HCT116 (cell line): ENCODE results near the gene INPP5J. TPM values are rescaled to one million over a fixed set of nuclear protein-coding genes. Genes with fewer than 3 reads are reported as not detected.

ENCODE experiments used
- ATAC-seq: fragments of 200-7000 bp; cut with Tn5 transposase; 2 replicates; pipeline ENCODE4 v1.9.1; 2020; ENCODE audit warnings: mild to moderate bottlenecking, moderate library complexity
- BruUV-seq: library from RNA; stranded (reverse); fragments of 400-500 nt; replicated peaks from 2 replicates; lab custom pipeline; 2021; lab: Mats Ljungman, UMichigan
- CTCF ChIA-PET: fragments of 300-600 bp; sonication (Branson Sonifier 250); formaldehyde crosslinking; loops from one replicate; lab custom pipeline; 2021; ENCODE audit warnings: antibody characterized with exemption; lab: Charles Lee
- POLR2A ChIA-PET: fragments of 300-600, 350-600 bp; sonication (Branson Sonifier 250); formaldehyde crosslinking; loops from one replicate; lab custom pipeline; 2021; ENCODE audit warnings: antibody characterized with exemption; lab: Charles Lee
- RAD21 ChIA-PET, 2 experiments: fragments of 300-600 bp; sonication (Branson Sonifier 250); formaldehyde crosslinking; loops; one replicate each; lab custom pipeline; 2023; ENCODE audit warnings: low total read pairs in 2 of 2; ENCODE audit not compliant: uncharacterized antibody in 2 of 2, unreplicated experiment in 2 of 2, low non-redundant PET in 1 of 2; lab: Charles Lee
- DNase-seq: peaks from one replicate; pipeline ENCODE4 v3.0.0-alpha.2; 2010; ENCODE audit warnings: low read depth, low spot score
- H2AFZ ChIP-seq: fragments of 200-600 bp; shearing (Covaris generic), sonication (generic); 2 replicates; pipeline ENCODE4 v1.6.1; 2017; ENCODE audit warnings: low read depth, mixed run types, mixed read lengths, antibody characterized with exemption, low read length; ENCODE audit not compliant: poor library complexity, severe bottlenecking
- H3K27ac ChIP-seq: 2 replicates; pipeline ENCODE4 v1.5.1; 2012; ENCODE audit warnings: low read depth, low read length
- H3K27me3 ChIP-seq: fragments of 200-600 bp; sonication (generic); 2 replicates; pipeline ENCODE4 v1.6.1; 2016; ENCODE audit warnings: mixed run types, low read length, mixed read lengths; ENCODE audit not compliant: insufficient read depth
- H3K36me3 ChIP-seq, 2 experiments: fragments of 200-500 bp in 1 of 2; fragments of 200-600 bp in 1 of 2; sonication (Bioruptor generic) in 1 of 2; sonication (generic) in 1 of 2; 2 replicates each; pipeline versions ENCODE4 v1.5.1 to v1.6.1; 2014 to 2016; ENCODE audit warnings: low read length in 2 of 2, inconsistent platforms in 1 of 2, mixed read lengths in 1 of 2, mixed run types in 1 of 2; ENCODE audit not compliant: insufficient read depth in 2 of 2, control insufficient read depth in 1 of 2
- H3K4me1 ChIP-seq, 2 experiments: fragments of 200-600 bp in 1 of 2; sonication (generic) in 1 of 2; 2 replicates each; pipeline versions ENCODE4 v1.5.1 to v1.6.1; 2012 to 2017; ENCODE audit warnings: low read length in 2 of 2, inconsistent platforms in 1 of 2, mild to moderate bottlenecking in 1 of 2, mixed read lengths in 1 of 2, mixed run types in 1 of 2, moderate library complexity in 1 of 2; ENCODE audit not compliant: insufficient read depth in 2 of 2, control insufficient read depth in 1 of 2
- H3K4me2 ChIP-seq: fragments of 200-600 bp; sonication (generic); 2 replicates; pipeline ENCODE4 v1.6.1; 2017; ENCODE audit warnings: mixed run types, low read length, mixed read lengths
- H3K4me3 ChIP-seq, 2 experiments: fragments of 200-600 bp in 1 of 2; sonication (generic) in 1 of 2; replicated peaks in 1 of 2; 2 replicates each; pipeline ENCODE4 v1.5.1; 2011 to 2016; ENCODE audit warnings: low read length in 2 of 2, control low read depth in 1 of 2, low read depth in 1 of 2, mild to moderate bottlenecking in 1 of 2, mixed read lengths in 1 of 2, mixed run types in 1 of 2
- H3K79me2 ChIP-seq: fragments of 200-600 bp; sonication (generic); 2 replicates; pipeline ENCODE4 v1.6.1; 2017; ENCODE audit warnings: mild to moderate bottlenecking, mixed run types, low read length, moderate library complexity, mixed read lengths; ENCODE audit not compliant: insufficient read depth
- H3K9ac ChIP-seq: fragments of 200-600 bp; sonication (generic); 2 replicates; pipeline ENCODE4 v1.6.1; 2016; ENCODE audit warnings: low read length, mixed read lengths
- H3K9me2 ChIP-seq: fragments of 200-600 bp; sonication (generic), shearing (Covaris generic); 2 replicates; pipeline ENCODE4 v1.6.1; 2017; ENCODE audit warnings: mixed run types, mild to moderate bottlenecking, moderate library complexity; ENCODE audit not compliant: insufficient read depth
- H3K9me3 ChIP-seq, 2 experiments: fragments of 200-500 bp in 1 of 2; fragments of 200-600 bp in 1 of 2; sonication (Bioruptor generic) in 1 of 2; sonication (generic) in 1 of 2; 2 replicates each; pipeline ENCODE4 v1.6.1; 2014 to 2017; ENCODE audit warnings: low read length in 2 of 2, mixed read lengths in 2 of 2, inconsistent platforms in 1 of 2, low read depth in 1 of 2, mild to moderate bottlenecking in 1 of 2, mixed run types in 1 of 2, moderate library complexity in 1 of 2; ENCODE audit not compliant: control insufficient read depth in 1 of 2, insufficient read depth in 1 of 2
- H4K20me1 ChIP-seq: fragments of 200-600 bp; sonication (generic), shearing (Covaris generic); 2 replicates; pipeline ENCODE4 v1.6.1; 2017; ENCODE audit warnings: mixed run types, mild to moderate bottlenecking, moderate library complexity; ENCODE audit not compliant: insufficient read depth
- ATF3 ChIP-seq: IDR thresholded peaks from 2 replicates; pipeline ENCODE4 v1.6.1; 2012
- CEBPB ChIP-seq: IDR thresholded peaks from 2 replicates; pipeline ENCODE4 v1.6.1; 2012; ENCODE audit warnings: low read depth
- EGR1 ChIP-seq: IDR thresholded peaks from 2 replicates; pipeline ENCODE4 v1.6.1; 2012; ENCODE audit warnings: low read depth
- ELF1 ChIP-seq: IDR thresholded peaks from 2 replicates; pipeline ENCODE4 v1.6.1; 2012; ENCODE audit warnings: low read depth, borderline replicate concordance
- EZH2phosphoT487 ChIP-seq: fragments of 200-600 bp; IDR thresholded peaks from 2 replicates; pipeline ENCODE4 v1.6.1; 2018; ENCODE audit warnings: antibody characterized with exemption, borderline replicate concordance
- FOSL1 ChIP-seq: IDR thresholded peaks from 2 replicates; pipeline ENCODE4 v1.6.1; 2012; ENCODE audit warnings: low read depth
- MAX ChIP-seq: IDR thresholded peaks from 2 replicates; pipeline ENCODE4 v1.6.1; 2012
- POLR2A ChIP-seq: IDR thresholded peaks from 2 replicates; pipeline ENCODE4 v1.7.0; 2011; ENCODE audit warnings: borderline replicate concordance; ENCODE audit not compliant: insufficient read depth, insufficient read length; ENCODE audit errors: extremely low read depth
- POLR2AphosphoS5 ChIP-seq: IDR thresholded peaks from 2 replicates; pipeline ENCODE4 v1.6.1; 2011; ENCODE audit warnings: mild to moderate bottlenecking, low read depth, low read length, moderate library complexity
- SP1 ChIP-seq: IDR thresholded peaks from 2 replicates; pipeline ENCODE4 v1.6.1; 2012; ENCODE audit warnings: low read depth
- TCF7L2 ChIP-seq: IDR thresholded peaks from 2 replicates; pipeline ENCODE4 v1.7.0; 2011; ENCODE audit warnings: borderline replicate concordance, inconsistent platforms; ENCODE audit not compliant: insufficient read depth, insufficient read length; ENCODE audit errors: extremely low read depth
- YY1 ChIP-seq: IDR thresholded peaks from 2 replicates; pipeline ENCODE4 v1.6.1; 2011; ENCODE audit warnings: low read length, low read depth, moderate library complexity, mild to moderate bottlenecking; ENCODE audit not compliant: insufficient replicate concordance; ENCODE audit errors: extremely low read depth
- ZFX ChIP-seq: fragments of 450-650 bp; IDR thresholded peaks from 2 replicates; pipeline ENCODE4 v1.6.1; 2017
- ZNF274 ChIP-seq: fragments of 200-500 bp; sonication (Bioruptor generic); IDR thresholded peaks from 2 replicates; pipeline ENCODE4 v1.6.1; 2014; ENCODE audit warnings: mild to moderate bottlenecking, low read depth, low read length, inconsistent platforms
- intact Hi-C: fragments of 100-400 bp; cut with micrococcal nuclease; formaldehyde crosslinking; loops from 2 replicates; pipeline ENCODE4 v1.10.0; 2022
- total RNA-seq: library from RNA; stranded (reverse); gene quantifications from one replicate; pipeline ENCODE4 v1.2.1, GENCODE V29; 2021; ENCODE audit not compliant: unreplicated experiment

The INPP5J gene
- total RNA-seq, 1 experiment from 2014 or later, result 8.9 TPM

GRCh38 chr22:31143038-31143437 is 20.3 kb downstream of the INPP5J start:
- H3K4me2 ChIP-seq, result no peak overlapping the region
- peaks cover 0 to 10% of the 10 kb centered on the region in 2 experiments; a peak in 2 of 4 replicates for H3K4me1 ChIP-seq
- no peak overlapping the region for H3K27ac ChIP-seq
- H3K79me2 ChIP-seq, result no peaks in the 10 kb centered on the region
- BruUV-seq, result no TSS peak
- no peaks in the 10 kb centered on the region for H3K9me3 ChIP-seq
- no peaks in the 10 kb centered on the region for H3K9me2 ChIP-seq
- no peak overlapping the region for H3K9ac ChIP-seq
- H3K36me3 ChIP-seq, result no peaks in the 10 kb centered on the region
- POLR2A ChIA-PET, result no interaction called here
- CTCF ChIA-PET, result interaction anchor here (3.1 kb wide), 1 partner anchor 35 kb away, joined by 19 read pairs; the partner anchor contains the start of gene SELENOM
- RAD21 ChIA-PET, result no interaction called here
- no peak for TF ChIP-seq MAX
- TF ChIP-seq EGR1, result no peak
- TF ChIP-seq ATF3, result no peak
- no peak for TF ChIP-seq ZFX
- no peak for TF ChIP-seq EZH2phosphoT487
- no peak for TF ChIP-seq SP1
- no peak for TF ChIP-seq ELF1
- TF ChIP-seq POLR2AphosphoS5, result no peak
- TF ChIP-seq ZNF274, result no peak
- no peak for TF ChIP-seq YY1
- no peak for TF ChIP-seq TCF7L2
- no peak for TF ChIP-seq CEBPB
- no peak for TF ChIP-seq FOSL1
- no peak for TF ChIP-seq POLR2A
- H4K20me1 ChIP-seq, result no peaks in the 10 kb centered on the region
- H3K4me3 ChIP-seq, result no peak overlapping the region
- DNase-seq, result no peak
- H2AFZ ChIP-seq, result no peak overlapping the region
- no peaks in the 10 kb centered on the region for H3K27me3 ChIP-seq
- intact Hi-C loops, result no loop called here
- no peak for ATAC-seq
